ENCODE data around the gene ASIC1.
A peak's percentile ranks its signal among the peaks of the same experiment; 100 is the strongest.
"Not testable (repeated sequence)": the region's sequence is repeated elsewhere in the genome, so short reads cannot be mapped to it uniquely, and the experiment has no call there.

The ASIC1 gene

DNA sequence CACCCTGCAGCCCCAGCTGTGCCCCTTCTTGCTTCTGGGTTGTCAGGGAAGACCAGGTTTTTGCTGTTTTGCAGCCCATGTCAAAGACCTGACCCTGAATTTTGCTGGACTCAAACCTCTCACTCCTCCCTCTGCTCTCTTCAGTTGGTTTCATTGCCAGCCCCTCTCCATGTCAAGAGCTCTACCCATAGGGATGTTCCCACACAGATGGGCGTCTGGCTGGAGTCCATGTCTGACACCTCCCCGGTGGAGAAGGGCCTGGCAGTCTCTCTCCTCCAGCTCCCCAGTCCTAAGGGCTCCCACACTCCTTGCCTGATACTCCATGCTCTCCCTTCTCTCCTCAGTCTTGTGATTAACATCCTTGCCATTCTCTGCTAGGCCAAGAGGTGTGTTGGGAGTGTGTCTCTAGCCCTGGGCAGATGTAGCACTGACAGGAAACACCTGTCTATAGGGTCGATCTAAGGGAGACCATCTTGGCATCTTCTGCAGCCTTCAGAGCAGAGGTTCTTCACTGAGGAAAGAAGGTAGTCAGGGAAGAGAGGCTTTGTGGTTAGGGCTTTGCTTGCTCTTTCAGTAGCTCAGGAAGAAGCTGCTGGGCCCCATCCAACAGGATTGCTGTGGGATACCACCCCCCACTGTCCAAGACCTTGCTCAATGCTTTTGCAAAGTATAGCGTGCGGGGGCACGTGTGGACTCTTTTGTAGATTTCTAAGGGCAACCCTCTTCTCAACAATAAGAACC lies 4.7 kb downstream of the ASIC1 start:
- DNase-seq (ENCODE audit: low read depth) = no peak

DNA sequence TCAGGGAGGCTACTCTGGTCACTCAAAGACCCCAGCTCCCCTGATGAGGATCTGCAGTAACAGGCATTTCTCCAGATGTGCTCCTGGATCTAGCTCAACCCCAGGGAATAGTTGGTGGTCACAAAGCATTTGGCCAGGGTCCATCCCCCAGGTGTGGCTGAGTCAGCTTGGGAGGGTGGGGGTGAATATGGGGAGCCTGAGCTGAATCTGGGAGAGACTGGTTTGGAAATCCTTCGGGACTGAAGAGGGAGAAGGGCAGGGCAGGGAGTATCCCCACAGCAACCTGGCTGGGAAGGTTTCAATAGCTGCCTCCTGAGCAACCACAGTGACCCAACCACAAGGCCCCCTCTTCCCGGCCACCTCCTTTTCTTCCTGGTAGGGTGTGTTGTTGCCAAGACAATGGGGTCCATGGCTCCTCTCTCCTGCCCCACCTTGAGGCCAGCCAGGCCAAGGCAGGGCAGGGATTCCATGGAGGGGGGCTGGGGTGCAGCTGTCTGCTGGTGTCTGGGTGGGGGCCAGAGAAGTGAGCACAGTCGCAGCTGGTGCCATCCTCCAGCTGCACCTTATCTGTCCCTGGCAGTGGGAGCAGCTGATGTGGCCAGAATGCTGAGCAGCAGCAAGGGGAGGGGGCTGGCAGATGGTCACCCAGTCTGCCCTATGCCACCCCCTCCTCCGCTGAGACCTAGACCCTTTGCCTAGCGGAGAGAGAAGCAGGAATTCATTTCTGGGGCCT lies 5.5 kb downstream of the ASIC1 start:
- DNase-seq (ENCODE audit: low read depth) = no peak

DNA sequence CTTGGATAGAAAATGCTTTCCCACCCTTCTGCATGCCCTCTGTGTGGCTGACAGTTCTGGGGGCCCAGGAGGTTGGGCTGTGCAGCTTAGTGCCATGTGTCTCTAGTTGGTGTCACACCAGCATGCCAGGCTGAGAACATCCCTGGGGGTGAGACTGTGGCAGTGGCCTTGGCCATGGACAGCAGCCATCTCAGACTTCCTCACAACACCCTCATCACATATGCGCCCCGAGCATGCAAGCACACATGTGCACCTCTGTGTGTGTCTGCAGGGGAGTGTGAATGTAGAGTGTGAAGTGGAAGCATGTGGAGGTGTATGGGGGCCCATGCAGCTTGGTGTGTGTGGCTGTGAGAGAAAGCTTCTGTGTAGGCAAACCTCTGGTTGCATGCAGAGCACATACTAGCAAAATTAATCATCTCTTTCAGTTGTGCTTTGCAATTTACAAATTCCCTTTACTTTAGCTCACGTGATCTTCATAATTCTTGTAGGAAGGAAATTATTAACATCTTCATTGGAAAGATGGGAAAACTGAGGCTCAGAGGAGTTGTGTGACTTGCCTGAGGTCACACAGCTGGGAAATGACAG lies 8.4 kb downstream of the ASIC1 start:
- no peak for DNase-seq (ENCODE audit: low read depth)

DNA sequence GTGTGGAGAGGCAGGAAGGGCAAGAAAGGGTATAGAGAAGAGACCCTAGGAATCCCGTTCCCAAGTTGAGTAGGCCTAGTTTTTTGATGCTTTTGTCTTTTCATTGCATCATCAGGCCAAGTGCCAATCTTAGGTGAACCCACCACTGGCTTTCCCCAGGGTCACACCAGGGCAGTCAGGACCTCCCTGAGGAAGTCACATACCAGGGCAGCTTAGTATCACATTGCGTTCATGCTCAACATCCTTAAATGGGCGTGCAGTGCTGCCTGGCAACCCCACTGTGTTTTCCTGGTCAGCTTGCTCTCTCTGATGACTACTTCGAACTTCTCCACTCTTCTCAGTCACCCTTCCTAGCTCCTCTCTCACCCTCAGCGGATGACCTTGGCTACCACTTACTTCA lies 9.0 kb downstream of the ASIC1 start:
- no peak for DNase-seq (ENCODE audit: low read depth)

DNA sequence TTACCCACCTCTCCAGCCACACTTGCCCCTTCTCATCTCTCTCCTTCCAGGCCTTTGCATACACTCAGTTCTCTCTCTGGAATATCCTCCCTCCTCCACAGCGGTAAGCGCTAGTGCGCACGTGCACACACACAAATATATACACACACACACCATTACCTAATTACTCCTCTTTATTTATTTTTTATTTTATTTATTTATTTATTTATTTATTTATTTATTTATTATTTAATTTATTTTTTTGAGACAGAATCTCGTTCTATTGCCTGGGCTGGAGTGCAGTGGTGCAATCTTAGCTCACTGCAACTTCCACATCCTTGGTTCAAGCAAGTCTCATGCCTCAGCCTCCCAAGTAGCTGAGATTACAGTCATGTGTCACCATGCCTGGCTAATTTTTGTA lies 11.7 kb downstream of the ASIC1 start:
- DNase-seq (ENCODE audit: low read depth) = no peak

DNA sequence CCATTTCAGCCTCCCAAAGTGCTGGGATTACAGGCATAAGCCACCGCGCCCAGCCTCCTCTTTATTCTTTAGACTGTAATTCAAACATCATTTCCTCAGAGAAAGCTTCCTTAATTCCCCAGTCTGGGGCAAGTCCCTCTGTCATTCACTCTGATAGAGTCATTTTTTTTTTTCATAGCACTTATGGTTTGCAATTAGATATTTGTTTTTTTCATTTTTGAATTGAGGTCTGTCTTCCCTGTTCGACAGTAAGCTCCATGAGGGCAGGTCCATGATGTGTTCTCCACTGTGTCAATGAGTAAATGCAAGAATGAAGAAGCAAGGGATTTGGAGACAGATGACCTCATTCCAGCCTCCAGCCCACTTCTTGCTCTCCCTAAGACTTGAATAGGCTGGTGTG lies 12.1 kb downstream of the ASIC1 start:
- no peak for DNase-seq (ENCODE audit: low read depth)

DNA sequence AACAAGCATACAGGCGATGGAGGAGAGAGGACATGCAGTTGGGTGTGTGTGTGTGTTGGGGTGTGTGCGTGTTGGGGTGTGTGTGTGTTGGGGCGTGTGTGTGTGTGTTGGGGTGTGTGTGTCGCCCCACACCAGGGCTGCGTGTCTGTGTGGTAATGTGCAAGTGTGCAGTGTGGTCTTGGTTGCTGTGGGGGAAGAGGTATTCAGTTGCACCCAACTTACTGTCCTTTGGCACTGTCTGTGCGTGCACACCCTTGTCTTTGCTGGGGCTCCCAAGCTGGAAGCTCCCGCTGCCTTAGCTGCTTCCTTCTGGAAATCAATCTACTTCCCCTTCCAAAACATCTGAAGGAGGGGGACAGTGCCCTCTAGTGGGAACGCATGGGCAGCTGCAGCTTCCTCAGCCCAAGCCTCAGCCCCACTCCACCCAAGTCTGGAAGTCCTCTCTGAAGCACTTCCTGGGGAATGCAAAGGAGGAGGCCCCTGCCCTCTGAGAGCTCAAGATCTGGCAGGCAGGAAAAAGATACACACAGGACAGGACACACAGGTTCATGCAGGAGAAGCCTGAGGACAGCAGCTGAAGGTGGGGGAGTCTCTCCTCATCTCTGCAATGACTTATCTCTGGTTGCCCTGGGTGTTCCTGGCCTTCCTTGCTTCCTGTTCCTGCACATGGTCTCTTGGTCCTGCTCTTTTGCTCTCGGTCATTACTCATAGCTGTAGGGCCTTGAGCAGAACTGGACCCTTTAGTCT lies 13.1 kb downstream of the ASIC1 start:
- peak; percentile 44 for DNase-seq (ENCODE audit: low read depth)

DNA sequence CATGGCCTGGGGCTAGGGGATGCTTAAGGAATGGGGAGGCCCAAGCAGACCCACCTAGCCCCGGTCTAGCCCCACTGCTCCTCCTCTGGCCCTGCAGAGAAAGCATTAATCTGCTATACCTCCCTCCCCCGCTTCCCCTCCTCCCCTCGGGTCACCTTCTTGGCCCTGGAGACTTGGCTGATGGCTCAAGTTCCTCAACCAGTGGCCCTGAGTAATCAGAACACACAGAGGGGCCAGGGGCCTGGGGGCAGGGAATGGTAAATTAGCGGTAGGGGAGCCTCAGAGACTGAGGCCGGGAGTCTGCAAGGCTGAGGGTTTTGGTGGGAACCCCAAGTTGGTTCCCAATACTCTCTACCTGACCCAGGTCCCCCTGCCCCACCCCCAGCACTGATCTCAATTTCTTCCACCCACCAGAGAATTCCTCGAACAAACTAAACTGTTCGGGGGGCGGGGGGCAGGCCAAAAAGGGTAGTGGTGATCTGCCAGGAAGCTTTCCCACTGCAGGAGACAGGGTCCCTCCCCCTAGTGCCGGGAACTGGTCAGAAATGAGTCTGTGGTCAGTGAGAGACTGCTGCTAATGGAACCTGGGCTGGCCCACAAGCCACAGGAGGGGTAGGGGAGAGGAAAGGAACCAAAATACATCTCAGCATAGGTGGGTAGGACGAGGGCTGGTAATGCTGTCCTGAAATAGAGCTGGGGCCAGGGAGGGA lies 15.0 kb downstream of the ASIC1 start:
- DNase-seq (ENCODE audit: low read depth) = no peak

DNA sequence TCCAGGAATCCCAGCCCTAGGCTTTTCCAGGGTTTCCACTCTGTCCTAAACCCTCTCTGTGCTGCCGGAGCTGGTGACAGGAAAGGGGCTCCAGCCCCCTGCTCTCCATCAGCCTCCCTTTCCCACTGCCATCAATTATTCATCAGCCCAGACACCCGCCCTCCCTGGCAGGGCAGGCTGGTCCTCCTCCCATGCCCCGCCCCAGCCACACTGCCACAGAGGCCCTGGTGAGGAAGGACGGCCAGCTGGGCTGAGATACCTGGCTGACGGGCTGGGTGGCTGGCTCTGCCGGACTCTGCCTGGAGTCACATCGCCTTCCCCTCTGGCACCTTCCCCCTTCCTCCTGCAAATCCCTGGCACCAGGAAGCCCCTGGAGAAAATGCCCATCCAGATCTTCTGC lies 15.8 kb downstream of the ASIC1 start:
- no peak for DNase-seq (ENCODE audit: low read depth)

DNA sequence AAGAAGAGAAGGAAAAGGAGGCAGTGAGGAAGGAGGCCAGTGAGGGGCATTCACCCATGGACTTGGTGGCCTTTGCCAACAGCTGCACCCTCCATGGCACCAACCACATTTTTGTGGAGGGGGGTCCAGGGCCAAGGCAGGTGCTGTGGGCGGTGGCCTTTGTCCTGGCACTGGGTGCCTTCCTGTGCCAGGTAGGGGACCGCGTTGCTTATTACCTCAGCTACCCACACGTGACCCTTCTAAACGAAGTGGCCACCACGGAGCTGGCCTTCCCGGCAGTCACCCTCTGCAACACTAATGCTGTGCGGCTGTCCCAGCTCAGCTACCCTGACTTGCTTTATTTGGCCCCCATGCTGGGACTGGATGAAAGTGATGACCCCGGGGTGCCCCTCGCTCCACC lies 16.3 kb downstream of the ASIC1 start:
- no peak for DNase-seq (ENCODE audit: low read depth)

DNA sequence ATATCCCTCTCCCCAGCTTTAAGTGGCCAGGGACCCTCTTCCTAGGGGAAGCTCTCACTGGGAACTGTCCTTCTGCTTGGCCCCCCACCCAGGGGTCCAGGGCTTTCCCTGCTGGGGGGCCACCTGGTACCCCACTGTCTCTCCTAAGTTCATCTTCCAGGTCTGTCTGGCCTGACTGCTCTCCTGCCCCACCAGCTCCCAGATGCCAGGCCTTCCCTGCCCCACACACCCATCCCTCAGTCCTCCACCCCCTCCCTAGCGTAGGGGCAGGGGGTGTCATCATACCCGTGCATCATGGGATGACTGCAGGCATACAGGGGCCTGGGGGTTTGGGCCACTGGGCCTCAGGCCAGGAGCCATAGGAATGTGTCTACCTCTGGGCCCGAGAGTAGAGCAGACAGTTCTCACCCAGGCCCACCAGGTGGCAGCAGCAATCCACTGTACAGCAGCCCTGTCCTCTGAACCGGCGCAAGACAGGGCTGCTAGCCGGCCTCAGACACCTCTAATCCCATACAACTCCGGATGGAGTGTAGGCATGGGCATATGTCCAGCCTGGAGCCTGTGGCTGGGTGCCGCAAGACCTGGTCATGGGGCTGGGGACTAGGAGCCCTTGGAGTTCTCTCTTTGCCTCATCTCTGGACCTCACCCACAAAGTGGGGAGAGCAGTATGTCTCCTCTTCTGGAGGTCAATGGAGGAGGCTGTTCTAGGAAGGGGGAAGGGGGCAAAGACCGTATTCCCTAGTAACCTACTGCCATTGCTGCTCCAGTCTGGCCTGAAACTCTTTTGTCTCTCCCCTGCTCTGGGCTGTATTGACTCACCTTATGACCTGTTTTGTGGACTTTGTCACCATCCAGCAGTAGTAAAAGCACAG lies 17.8 kb downstream of the ASIC1 start:
- peak; percentile 72 for DNase-seq (ENCODE audit: low read depth)

DNA sequence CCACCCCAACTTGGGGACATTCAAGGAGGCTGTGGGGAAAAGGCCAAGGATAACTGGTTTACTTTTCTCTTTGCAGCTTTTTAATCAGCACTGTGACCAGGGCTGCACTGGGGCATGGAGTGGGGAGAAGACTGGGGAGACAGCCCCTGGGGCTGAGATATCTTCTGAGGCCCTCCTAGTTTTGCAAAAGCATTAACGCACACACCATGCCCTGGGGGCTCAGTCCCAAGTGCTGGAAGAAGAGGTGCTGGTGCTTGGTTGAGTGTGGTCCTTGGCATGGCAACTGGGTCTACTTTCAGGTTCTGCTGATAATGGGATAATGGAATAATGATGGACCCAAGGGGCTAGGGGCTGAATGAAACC lies 18.4 kb downstream of the ASIC1 start:
- no peak for DNase-seq (ENCODE audit: low read depth)

DNA sequence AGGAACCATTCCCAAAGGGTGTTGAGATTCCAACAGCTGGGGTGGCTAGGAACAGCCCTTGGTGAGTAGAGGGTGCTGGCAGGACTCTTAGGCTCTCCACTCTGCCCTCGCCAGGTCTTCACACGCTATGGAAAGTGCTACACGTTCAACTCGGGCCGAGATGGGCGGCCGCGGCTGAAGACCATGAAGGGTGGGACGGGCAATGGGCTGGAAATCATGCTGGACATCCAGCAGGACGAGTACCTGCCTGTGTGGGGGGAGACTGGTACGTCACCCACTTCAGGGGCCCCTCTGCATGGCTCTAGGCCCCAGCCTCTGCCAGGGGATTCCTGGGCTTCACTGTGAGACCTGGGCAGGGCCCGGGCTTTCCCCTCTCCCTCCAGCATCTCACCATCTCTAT lies 19.7 kb downstream of the ASIC1 start:
- no peak for DNase-seq (ENCODE audit: low read depth)

DNA sequence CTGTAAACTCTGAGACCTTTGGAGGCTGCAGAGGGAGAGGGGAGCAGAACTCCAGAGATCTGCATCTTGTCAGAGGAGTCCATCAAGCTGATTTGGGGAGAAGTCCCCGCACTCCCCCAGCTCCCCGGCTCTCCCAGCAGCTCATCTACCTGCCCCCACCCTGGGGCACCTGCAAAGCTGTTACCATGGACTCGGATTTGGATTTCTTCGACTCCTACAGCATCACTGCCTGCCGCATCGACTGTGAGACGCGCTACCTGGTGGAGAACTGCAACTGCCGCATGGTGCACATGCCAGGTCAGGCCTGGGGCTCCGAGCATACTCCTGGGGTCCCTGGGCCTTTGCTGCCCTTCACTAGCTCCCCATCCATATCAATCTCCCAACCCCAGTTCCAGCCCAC lies 20.9 kb downstream of the ASIC1 start:
- DNase-seq (ENCODE audit: low read depth) = no peak

DNA sequence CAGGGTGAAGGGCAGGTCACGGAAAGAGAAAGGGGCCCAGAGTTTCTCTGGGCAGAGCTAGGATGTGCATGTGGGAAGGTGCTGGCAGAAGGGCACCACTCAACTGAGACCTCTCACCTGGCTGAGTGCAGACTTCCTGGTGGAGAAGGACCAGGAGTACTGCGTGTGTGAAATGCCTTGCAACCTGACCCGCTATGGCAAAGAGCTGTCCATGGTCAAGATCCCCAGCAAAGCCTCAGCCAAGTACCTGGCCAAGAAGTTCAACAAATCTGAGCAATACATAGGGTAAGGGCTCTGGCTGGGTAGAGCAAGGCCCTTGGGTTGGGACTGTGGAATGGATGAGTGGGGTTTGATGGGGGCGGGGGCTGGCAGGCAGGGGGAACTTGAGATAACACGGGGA lies 22.4 kb downstream of the ASIC1 start:
- no peak for DNase-seq (ENCODE audit: low read depth)

DNA sequence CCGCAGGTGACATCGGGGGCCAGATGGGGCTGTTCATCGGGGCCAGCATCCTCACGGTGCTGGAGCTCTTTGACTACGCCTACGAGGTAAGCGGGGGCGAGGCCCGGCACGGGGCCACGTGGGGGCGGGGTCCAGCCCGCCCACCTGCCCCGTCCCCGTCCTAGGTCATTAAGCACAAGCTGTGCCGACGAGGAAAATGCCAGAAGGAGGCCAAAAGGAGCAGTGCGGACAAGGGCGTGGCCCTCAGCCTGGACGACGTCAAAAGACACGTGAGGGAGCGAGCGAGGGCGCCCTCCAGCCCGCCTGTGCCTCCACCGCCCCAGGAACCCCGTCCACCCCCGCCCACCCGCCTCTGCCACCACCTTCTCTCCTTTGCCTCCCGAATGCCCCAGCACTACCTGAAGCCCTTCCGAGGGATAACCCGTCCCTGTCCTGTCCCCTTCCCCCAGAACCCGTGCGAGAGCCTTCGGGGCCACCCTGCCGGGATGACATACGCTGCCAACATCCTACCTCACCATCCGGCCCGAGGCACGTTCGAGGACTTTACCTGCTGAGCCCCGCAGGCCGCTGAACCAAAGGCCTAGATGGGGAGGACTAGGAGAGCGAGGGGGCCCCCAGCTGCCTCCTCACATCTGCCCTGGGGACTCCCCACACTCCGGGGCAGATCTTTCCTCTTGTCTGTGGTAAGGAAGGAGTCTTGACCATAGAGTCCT lies 23.9 kb downstream of the ASIC1 start:
- no peak for DNase-seq (ENCODE audit: low read depth)

DNA sequence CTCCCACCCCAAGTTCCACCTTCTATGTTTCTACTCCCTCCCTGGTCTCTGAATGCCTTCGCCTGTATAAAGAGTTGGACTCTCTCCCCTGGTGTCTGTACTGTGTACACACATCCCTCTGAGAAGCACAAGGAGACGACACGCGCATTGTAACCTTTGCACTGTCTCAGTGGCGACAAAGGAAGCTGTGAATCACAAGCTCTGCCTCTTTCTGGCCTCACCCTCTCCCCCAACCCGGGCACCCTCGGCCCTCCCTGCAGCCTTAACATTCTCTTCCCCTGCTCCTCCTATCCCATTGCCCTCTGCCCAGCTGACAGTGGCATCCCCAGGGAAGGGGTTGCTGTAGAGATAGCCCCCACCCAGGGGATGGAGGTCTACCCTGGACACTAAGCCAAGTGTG lies 25.2 kb downstream of the ASIC1 start:
- no peak for DNase-seq (ENCODE audit: low read depth)

DNA sequence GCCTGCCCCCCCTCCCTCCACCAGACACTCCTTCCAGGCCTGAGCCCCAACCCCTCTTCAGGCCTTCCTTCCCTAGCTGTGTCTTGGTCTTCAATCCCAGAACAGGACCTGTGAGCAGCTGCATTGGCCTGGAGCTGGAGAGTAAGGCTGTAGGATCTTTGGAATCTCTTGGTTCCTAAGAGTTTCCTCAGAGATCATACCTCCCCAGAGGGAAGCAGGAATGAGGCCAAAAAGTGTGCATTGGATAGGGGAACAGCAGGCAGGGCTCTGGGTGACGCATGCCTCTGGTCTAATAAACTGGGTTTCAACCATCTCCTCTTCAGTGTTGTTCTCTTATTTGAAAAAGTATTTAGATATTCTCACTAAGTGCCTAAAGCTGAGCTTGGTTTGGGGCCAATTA lies 25.9 kb downstream of the ASIC1 start:
- DNase-seq (ENCODE audit: low read depth) = no peak

DNA sequence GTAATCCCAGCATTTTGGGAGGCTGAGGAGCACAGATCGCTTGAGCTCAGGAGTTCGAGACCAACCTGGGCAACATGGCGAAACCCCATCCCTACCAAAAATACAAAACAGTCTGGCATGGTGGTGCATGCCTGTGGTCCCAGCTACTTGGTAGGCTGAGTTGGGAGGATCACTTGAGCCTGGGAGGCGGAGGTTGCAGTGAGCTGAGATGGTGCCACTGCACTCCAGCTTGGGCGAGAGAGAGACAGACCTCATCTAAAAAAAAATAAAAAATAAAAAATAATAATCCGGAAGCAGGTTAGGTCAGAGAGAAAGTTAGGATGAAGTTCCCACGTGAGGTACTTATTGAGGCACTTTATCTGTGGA lies 27.0 kb downstream of the ASIC1 start:
- DNase-seq (ENCODE audit: low read depth) = not testable (repeated sequence)

DNA sequence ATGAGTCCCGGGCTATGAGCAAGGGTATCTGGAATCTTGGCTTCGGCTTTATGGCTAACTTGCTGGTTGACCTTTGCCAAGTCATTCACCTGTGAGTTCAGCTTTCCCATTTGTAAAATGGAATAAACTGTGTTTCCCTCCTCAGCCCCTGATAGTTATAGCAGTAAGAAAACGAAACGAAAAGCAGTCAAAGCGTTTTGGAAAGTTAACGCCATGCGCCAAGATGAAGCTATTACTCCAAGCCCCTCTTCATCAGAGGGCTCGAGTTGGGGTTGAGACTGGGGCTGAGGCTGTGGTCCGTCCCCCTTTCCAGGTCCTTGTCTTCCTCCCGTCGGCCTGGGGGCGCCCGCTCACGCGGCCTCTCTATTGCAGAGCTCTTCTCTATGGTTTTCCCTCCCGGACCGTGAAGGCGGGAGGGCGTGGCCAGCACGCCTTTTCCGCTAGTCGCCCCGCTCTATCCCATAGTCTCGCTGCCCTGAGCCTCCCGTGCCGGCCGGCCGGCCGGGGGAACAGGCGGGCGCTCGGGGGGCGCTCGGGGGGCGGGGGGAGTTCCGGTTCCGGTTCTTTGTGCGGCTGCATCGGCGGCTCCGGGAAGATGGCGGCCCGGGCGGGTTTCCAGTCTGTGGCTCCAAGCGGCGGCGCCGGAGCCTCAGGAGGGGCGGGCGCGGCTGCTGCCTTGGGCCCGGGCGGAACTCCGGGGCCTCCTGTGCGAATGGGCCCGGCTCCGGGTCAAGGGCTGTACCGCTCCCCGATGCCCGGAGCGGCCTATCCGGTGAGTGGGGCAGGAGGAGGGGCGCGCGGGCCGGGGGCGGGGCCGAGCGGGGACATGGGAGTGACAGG lies 27.6 kb downstream of the ASIC1 start, which contains the start of gene SMARCD1:
Gene SMARCD1, plus strand, starts transcription at position 568 of the 840 bp plus-strand sequence. Its CDS starts 28 bp downstream, at position 596.
- DNase-seq (ENCODE audit: low read depth) = peak; percentile 85

Data from stimulated activated CD8-positive, alpha-beta memory T cell treated with anti-CD3 and anti-CD28 coated beads, Interleukin-4, amount 100 ng/mL, for 24 hours (primary cell).